HPDE6-E6E7 (cell line): ENCODE data around the gene KCNIP4.

Experiments used
- DNase-seq: peaks from one replicate; pipeline ENCODE4 v3.0.0; 2011; ENCODE audit warnings: missing footprints; ENCODE audit errors: extremely low spot score

KCNIP4 gene

GRCh38 chr4:21763855-21764254 is 184.7 kb downstream of the KCNIP4 start:
- DNase-seq: no peak

- no peak for DNase-seq
Measured at GRCh38 chr4:21757248-21757647, 191.3 kb downstream of the KCNIP4 start.

GRCh38 chr4:21753084-21753760 is 195.3 kb downstream of the KCNIP4 start:
- no peak for DNase-seq

- no peak for DNase-seq
Measured at GRCh38 chr4:21752616-21753015, 196.0 kb downstream of the KCNIP4 start.

GRCh38 chr4:21749924-21750323 is 198.6 kb downstream of the KCNIP4 start:
- no peak for DNase-seq

- DNase-seq: no peak
Measured at GRCh38 chr4:21749412-21749811, 199.2 kb downstream of the KCNIP4 start.

- no peak for DNase-seq
Measured at GRCh38 chr4:21744046-21744445, 204.5 kb downstream of the KCNIP4 start.

GRCh38 chr4:21742326-21742725 is 206.2 kb downstream of the KCNIP4 start:
- DNase-seq: no peak

GRCh38 chr4:21738821-21739220 is 209.8 kb downstream of the KCNIP4 start:
- DNase-seq: no peak

- DNase-seq: no peak
Measured at GRCh38 chr4:21735866-21736265, 212.7 kb downstream of the KCNIP4 start.

- no peak for DNase-seq
Measured at GRCh38 chr4:21733894-21734630, 214.5 kb downstream of the KCNIP4 start.

- no peak for DNase-seq
Measured at GRCh38 chr4:21728304-21728703, 220.3 kb downstream of the KCNIP4 start.

GRCh38 chr4:21726255-21726815 is 222.2 kb downstream of the KCNIP4 start:
- no peak for DNase-seq

- DNase-seq: no peak
Measured at GRCh38 chr4:21722157-21722839, 226.3 kb downstream of the KCNIP4 start.

GRCh38 chr4:21716531-21716930 is 232.0 kb downstream of the KCNIP4 start:
- DNase-seq: no peak

- no peak for DNase-seq
Measured at GRCh38 chr4:21710179-21710835, 238.3 kb downstream of the KCNIP4 start.

GRCh38 chr4:21709761-21710160 is 238.8 kb downstream of the KCNIP4 start:
- DNase-seq: no peak

- no peak for DNase-seq
Measured at GRCh38 chr4:21709031-21709430, 239.5 kb downstream of the KCNIP4 start.

- no peak for DNase-seq
Measured at GRCh38 chr4:21699446-21699845, 249.1 kb downstream of the KCNIP4 start.

GRCh38 chr4:21697583-21697982 is 251.0 kb downstream of the KCNIP4 start:
- peak; percentile 42 for DNase-seq

GRCh38 chr4:21695141-21695540 is 253.4 kb downstream of the KCNIP4 start:
- no peak for DNase-seq

GRCh38 chr4:21692241-21692640 is 256.3 kb downstream of the KCNIP4 start:
- no peak for DNase-seq
